ENCODE measurements around the gene SLC39A12. TPM values are rescaled to one million over a fixed set of nuclear protein-coding genes. Genes with fewer than 3 reads are reported as not detected.

Gene SLC39A12
- total RNA-seq, 2 donors from 2014 or later, result not detected

Other genes starting within 250 kb of the SLC39A12 start
- under 1 TPM in 1 of 2 donors, not detected in 1; 0.07 TPM for gene TMEM236, start 199.7 kb upstream of the SLC39A12 start, total RNA-seq
- under 1 TPM; 0.07 to 0.39 TPM for gene MRC1, start 142.6 kb upstream of the SLC39A12 start, total RNA-seq
- gene CACNB2, start 188.5 kb downstream of the SLC39A12 start, total RNA-seq, result not detected

All from T-helper 17 cell (primary cell).